GM19023 (cell line): ENCODE results near the gene CFAP206.
"Not testable (repeated sequence)": the region's sequence is repeated elsewhere in the genome, so short reads cannot be mapped to it uniquely, and the experiment has no call there.

Experiments used
- ATAC-seq: cut with Tn5 transposase; IDR thresholded peaks from one replicate; pipeline ENCODE4 v1.9.1; 2021; ENCODE audit warnings: mild to moderate bottlenecking, moderate library complexity; ENCODE audit not compliant: unreplicated experiment

Gene CFAP206

GRCh38 chr6:87419266-87419665 lies 11.5 kb downstream of the CFAP206 start:
- no peak for ATAC-seq

GRCh38 chr6:87420360-87420759 lies 12.6 kb downstream of the CFAP206 start:
- ATAC-seq: no peak

DNA sequence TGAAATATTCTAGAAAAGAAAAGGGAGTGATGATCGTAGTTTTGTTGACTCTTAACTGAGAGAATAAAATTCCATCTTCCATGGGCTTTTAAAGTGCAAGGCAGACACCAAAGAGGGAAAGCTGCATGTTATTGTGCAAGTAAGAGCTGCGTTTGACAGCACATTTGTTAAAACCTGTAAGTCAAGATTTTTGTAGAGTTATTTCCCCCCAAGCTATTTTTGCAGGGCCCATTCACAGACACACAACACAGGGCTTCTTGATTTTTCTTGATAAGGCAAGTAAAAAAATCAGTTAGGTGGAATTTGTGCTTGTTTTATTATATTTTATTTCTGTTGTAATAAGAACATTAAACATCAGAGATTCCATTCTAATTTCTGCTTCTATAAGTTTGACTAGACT lies 13.8 kb downstream of the CFAP206 start:
- no peak for ATAC-seq

- ATAC-seq: no peak
Measured at GRCh38 chr6:87426789-87427188, 19.0 kb downstream of the CFAP206 start.

GRCh38 chr6:87430499-87430898 lies 22.7 kb downstream of the CFAP206 start:
- ATAC-seq: no peak

GRCh38 chr6:87431263-87431662 lies 23.5 kb downstream of the CFAP206 start:
- ATAC-seq: no peak

- ATAC-seq: no peak
Measured at GRCh38 chr6:87436435-87436834, 28.7 kb downstream of the CFAP206 start.

DNA sequence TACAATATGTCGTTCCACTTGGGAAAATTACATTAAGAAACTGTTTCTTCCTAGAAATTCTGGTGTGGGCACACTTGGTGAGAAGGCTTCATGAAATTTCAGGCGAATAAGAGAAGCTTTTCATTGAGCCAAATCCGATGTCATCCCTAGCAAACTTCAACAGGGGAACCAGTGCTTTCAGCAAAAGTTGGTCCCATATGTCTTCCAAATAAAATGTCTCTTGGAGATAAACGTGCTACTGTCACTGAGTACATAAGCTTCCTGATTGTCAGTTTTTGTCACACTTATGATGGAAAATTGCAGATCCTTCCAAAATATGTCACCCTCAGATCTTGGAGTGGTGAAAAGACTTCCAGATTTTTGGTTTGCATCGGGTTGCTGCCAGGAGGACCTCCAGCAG lies 33.9 kb downstream of the CFAP206 start:
- no peak for ATAC-seq

DNA sequence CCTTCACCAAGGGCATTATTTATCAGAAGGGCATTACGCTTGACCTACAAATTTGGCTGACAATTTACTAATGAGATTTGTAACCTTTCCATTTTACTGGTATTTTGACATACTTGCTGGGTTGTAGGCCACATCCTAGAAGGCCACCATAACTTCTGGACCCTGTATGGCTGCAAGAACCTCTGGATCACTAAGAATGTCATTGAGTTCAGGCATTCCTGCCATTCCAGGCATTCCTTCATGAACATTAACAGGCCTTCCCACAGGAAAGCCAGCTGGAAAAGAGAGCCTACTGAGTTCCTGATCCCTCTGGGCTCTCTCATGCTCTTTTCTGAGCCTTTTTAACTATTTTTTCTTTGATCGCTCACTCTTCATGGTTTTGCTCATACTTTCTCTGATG lies 36.6 kb downstream of the CFAP206 start:
- ATAC-seq: no peak

DNA sequence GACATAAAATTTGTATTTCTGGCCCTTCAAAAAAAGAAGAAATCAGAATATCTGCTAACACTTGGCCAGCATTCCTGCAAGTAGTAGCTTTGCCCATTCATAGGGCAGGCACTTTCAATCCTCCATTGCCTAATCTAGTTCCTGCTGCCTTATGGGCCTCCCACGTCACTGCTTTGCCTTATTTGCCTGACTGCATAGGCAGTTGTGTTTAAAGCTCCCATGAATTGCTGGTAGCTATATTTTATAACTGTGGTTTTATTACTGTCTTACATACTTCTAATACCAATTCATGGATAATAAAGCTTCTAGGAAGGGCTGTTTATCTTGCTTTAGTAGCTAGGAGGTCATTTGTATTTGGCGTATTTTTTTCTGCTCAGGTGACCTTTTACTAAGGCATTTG lies 57.3 kb downstream of the CFAP206 start:
- ATAC-seq: no peak

- peak; percentile 96 for ATAC-seq
Measured at GRCh38 chr6:87472525-87473418, 65.0 kb downstream of the CFAP206 start, which contains the start of gene SLC35A1. Gene SLC35A1 (plus strand): TSS chr6:87472974. CDS start chr6:87473004, 30 bp downstream.

GRCh38 chr6:87473419-87473903 lies 65.7 kb downstream of the CFAP206 start:
- peak; percentile 68 for ATAC-seq

DNA sequence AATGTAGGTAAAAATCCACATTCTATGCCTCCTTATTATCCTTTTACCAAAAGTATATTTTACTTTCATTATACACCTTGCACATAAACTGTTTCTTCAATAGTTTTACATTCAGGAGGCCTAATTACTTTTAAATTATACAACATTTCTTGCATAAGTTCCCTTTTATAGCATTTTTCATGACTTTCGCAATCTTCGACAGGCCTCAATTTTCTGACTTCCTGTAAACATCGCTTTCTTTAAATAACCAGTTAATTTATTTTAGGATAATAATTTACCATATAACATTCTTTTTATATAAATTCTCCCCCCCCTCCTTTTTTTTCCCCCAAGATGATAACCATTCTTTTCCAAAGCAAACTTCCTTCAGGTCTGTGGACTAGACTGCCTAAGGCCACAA lies 74.2 kb downstream of the CFAP206 start:
- ATAC-seq: no peak

DNA sequence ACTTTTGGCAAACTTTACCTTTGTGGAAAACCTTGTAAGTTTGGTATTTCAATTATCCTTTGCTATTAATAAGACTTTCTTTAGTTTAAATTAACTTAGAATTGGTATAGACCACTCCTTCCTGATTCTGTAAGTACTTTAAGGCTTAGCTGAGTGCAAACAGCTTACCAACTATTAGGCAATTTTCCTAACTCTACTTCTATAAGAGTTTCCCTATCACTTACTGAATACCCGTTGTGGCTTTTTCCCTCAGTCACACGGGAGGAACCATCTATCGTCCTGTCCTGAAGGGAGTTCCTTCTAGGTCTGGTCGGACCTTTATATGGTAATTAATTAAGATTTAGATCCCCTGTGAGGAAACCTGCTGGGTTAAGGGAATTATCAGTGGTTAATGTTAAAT lies 74.6 kb downstream of the CFAP206 start:
- ATAC-seq: no peak

- ATAC-seq: no peak
Measured at GRCh38 chr6:87483929-87484328, 76.2 kb downstream of the CFAP206 start.

- ATAC-seq: no peak
Measured at GRCh38 chr6:87484491-87484890, 76.7 kb downstream of the CFAP206 start.

GRCh38 chr6:87487555-87487954 lies 79.8 kb downstream of the CFAP206 start:
- no peak for ATAC-seq

DNA sequence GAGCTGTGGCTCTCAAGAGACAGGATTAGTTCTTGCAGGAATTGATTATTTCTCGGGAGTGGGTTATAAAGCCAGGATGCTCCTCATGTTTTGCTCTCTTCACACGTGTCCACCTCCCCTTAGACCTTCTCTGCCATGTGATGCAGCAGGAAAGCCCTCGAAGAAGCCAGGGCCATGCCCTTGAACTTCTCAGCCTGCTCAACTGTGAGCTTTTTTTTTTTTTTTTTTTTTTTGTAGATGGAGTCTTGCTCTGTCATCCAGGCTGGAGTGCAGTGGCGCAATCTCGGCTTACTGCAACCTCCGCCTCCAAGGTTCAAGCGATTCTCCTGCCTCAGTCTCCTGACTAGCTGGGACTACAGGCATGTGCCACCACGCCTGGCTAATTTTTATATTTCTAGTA lies 81.6 kb downstream of the CFAP206 start:
- not testable (repeated sequence) for ATAC-seq

DNA sequence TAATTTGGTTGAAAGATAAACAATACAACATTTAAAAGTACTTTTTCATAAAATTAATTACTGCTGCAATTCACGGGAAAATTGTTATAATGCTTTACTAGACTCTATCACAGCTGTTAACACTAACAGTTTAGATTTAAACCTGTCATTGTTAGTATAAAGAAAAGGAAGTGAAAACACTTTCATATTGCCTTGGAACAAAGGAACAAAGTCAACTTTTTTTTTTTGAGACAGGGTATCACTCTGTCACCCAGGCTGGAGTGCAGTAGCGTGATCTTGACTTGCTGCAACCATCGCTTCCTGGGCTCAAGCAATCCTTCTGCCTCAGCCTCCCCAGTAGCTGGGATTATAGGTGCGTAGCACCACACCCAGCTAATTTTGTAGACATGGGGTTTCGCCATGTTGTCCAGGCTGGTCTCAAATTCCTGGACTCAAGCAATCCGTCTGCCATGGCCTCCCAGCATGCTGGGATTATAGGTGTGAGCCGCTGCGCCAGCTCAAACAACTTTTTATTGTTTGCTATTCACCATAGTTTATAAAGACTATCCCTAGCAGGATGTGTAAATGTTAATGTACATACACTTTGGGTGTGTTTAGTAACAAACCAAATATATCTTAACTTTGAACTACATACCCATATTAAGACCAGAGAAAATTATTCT lies 87.1 kb downstream of the CFAP206 start:
- ATAC-seq: peak; percentile 63

DNA sequence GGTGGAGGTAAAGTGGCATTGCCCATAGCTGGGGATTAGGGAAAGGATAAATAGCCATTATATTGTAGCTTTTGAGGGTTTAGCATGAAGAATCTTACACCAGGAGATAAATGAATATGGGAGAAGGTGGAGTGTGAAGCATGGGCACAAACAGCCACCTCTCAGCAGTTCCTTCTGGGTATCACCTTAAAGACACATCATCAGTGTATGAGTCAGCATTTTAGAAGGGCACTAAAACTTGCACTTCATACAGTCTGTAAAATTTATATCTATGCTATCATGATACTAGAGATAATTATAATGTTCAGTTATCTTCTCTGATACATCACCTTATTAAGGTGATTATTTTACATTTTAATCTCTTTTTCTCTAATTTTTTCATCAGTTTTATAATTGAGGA lies 90.3 kb downstream of the CFAP206 start:
- no peak for ATAC-seq

DNA sequence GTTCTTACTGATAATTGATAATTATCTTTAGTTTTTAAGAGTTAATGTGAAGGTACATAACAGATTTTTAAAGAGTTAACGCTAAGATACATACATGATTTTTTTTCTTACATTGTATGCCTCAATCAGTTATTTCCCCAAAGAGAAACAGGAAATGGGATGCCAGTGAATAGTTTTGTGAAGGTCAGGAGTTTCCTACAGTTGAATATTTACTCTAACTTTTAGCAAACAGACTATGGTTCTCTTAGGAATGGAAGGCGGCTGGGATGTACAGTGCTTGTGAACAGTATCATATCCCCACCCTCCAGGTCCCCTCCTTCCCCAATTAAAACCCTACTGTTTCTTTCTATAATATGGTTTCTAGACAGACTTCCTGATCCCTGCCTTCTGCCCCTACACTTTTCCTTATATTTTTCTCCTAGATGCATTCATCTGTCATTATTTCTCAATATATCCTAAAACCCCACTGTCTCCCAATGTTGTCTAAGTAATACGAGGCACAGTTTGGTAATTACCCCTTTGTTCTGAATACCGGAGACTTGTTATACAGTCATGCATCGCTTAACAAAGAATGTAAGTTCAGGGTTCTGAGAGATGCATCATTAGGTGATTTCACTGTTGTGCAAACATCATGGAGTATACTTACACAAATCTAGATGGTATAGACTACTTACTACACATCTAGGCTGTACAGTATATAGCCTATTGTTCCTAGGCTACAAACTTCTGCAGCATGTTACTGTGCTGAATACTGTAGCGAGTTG lies 94.2 kb downstream of the CFAP206 start:
- ATAC-seq: no peak
